ENCODE measurements around the gene POU6F2. TPM values are rescaled to one million over a fixed set of nuclear protein-coding genes. Genes with fewer than 3 reads are reported as not detected.

POU6F2 gene
- total RNA-seq, 1 experiment from 2014 or later = 0.27 TPM

DNA sequence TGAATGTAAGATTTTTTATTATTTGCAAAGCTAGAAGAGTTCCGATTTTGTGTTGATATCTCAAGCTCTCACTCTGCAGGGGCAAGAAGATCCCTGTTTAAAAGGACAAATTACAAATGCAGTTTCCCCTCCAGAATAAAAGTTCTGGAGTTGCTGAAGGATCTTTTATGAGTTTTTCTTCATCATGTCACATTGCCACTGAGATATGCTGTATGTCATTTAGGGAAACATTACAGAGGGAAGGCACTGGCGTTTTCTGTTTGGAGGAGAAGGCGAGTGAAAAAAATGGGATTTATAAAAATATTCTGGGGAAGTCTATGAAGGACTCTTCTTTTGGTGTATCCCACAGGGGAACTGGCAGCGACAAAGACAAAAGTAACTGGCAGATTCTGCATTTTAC, 57.4 kb downstream of the POU6F2 start:
- H3K9me3 ChIP-seq (ENCODE audit: control insufficient read depth in 1 of 2, insufficient read depth in 1 of 2, low read depth in 1 of 2, low read length in 2 of 2) = no peaks in the 10 kb centered on the region
- H3K4me3 ChIP-seq (replicated peaks in 1 of 2; ENCODE audit: low read depth in 1 of 2, low read length in 2 of 2) = no peak overlapping the region
- intact Hi-C loops (cut with micrococcal nuclease) = no loop called here
- no peaks in the 10 kb centered on the region for H3K36me3 ChIP-seq (ENCODE audit: control insufficient read depth in 1 of 2, insufficient read depth in 2 of 2, low read length in 2 of 2)
- H3K9me2 ChIP-seq (ENCODE audit: insufficient read depth) = no peaks in the 10 kb centered on the region
- H3K27ac ChIP-seq (ENCODE audit: low read depth, low read length) = no peak overlapping the region
- H3K4me1 ChIP-seq (ENCODE audit: control insufficient read depth in 1 of 2, insufficient read depth in 2 of 2, low read length in 2 of 2) = no peaks in the 10 kb centered on the region
- no peak for ATAC-seq
- peaks cover 23% of the 10 kb centered on the region for H3K27me3 ChIP-seq (ENCODE audit: insufficient read depth, low read length)
- H2AFZ ChIP-seq (ENCODE audit: low read depth, low read length, poor library complexity, severe bottlenecking) = no peak overlapping the region
- no peak overlapping the region for H3K4me2 ChIP-seq (ENCODE audit: low read length)
- DNase-seq (ENCODE audit: low read depth, low spot score) = no peak
- BruUV-seq (replicated peaks) = no TSS peak
- H4K20me1 ChIP-seq (ENCODE audit: insufficient read depth) = no peaks in the 10 kb centered on the region
- no peaks in the 10 kb centered on the region for H3K79me2 ChIP-seq (ENCODE audit: insufficient read depth, low read length)
- no peak overlapping the region for H3K9ac ChIP-seq (ENCODE audit: low read length)
- RAD21 ChIA-PET (ENCODE audit: low non-redundant PET in 1 of 2, low total read pairs in 2 of 2, uncharacterized antibody in 2 of 2, unreplicated experiment in 2 of 2) = no interaction called here
- no peak for TF ChIP-seq EGR1 (IDR thresholded peaks at IDR 0.05; ENCODE audit: low read depth)
- POLR2A ChIA-PET = no interaction called here
- CTCF ChIA-PET = no interaction called here

DNA sequence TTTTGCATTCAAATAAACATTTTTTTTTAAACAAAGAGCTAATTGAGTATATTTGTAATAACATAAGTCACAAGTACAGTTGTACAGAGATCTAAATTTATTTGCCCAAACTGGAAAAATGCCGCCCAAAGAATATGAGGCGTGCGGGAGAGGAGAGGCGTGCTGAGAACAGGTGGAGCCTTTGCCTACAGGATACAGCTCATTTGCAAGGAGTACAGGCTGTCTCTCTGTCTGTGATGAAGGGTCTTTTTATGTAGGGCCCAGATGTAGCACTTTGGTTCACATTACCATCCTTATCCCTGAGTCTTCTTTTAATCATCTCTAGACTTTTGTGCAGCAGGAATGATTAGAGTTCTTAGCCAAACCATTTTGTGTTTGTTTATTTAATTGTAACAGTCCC, 58.2 kb downstream of the POU6F2 start:
- H2AFZ ChIP-seq (ENCODE audit: low read depth, low read length, poor library complexity, severe bottlenecking) = no peak overlapping the region
- CTCF ChIA-PET = no interaction called here

More for the DNA sequence above, 58.2 kb downstream of the POU6F2 start:
- H3K27me3 ChIP-seq (ENCODE audit: insufficient read depth, low read length) = peaks cover 23% of the 10 kb centered on the region
- H3K36me3 ChIP-seq (ENCODE audit: control insufficient read depth in 1 of 2, insufficient read depth in 2 of 2, low read length in 2 of 2) = no peaks in the 10 kb centered on the region
- ATAC-seq (no peak), DNase-seq (ENCODE audit: low read depth, low spot score) (no peak)
- no peaks in the 10 kb centered on the region for H3K79me2 ChIP-seq (ENCODE audit: insufficient read depth, low read length)
- no peak overlapping the region for H3K9ac ChIP-seq (ENCODE audit: low read length)
- no peaks in the 10 kb centered on the region for H4K20me1 ChIP-seq (ENCODE audit: insufficient read depth)
- no peaks in the 10 kb centered on the region for H3K9me2 ChIP-seq (ENCODE audit: insufficient read depth)
- no peak for TF ChIP-seq FOSL1 (IDR thresholded peaks at IDR 0.05; ENCODE audit: low read depth)
- no peak for TF ChIP-seq POLR2AphosphoS5 (IDR thresholded peaks at IDR 0.05; ENCODE audit: low read depth, low read length)
- no peak for TF ChIP-seq JUND (IDR thresholded peaks at IDR 0.05)
- TF ChIP-seq EZH2 (IDR thresholded peaks at IDR 0.05) = no peak
- TF ChIP-seq RAD21 (IDR thresholded peaks at IDR 0.05; ENCODE audit: low read depth) = no peak
- no peak for TF ChIP-seq CEBPB (IDR thresholded peaks at IDR 0.05; ENCODE audit: low read depth)
- TF ChIP-seq, protein P1, sequence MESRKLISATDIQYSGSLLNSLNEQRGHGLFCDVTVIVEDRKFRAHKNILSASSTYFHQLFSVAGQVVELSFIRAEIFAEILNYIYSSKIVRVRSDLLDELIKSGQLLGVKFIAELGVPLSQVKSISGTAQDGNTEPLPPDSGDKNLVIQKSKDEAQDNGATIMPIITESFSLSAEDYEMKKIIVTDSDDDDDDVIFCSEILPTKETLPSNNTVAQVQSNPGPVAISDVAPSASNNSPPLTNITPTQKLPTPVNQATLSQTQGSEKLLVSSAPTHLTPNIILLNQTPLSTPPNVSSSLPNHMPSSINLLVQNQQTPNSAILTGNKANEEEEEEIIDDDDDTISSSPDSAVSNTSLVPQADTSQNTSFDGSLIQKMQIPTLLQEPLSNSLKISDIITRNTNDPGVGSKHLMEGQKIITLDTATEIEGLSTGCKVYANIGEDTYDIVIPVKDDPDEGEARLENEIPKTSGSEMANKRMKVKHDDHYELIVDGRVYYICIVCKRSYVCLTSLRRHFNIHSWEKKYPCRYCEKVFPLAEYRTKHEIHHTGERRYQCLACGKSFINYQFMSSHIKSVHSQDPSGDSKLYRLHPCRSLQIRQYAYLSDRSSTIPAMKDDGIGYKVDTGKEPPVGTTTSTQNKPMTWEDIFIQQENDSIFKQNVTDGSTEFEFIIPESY (IDR thresholded peaks at IDR 0.05; ENCODE audit: extremely low read depth, insufficient replicate concordance, low read length) = no peak
- TF ChIP-seq YY1 (IDR thresholded peaks at IDR 0.05; ENCODE audit: extremely low read depth, insufficient replicate concordance, low read depth, low read length) = no peak
- BruUV-seq (replicated peaks) = no TSS peak
- H3K9me3 ChIP-seq (ENCODE audit: control insufficient read depth in 1 of 2, insufficient read depth in 1 of 2, low read depth in 1 of 2, low read length in 2 of 2) = no peaks in the 10 kb centered on the region
- ChIA-PET POLR2A (no interaction called here), RAD21 (ENCODE audit: low non-redundant PET in 1 of 2, low total read pairs in 2 of 2, uncharacterized antibody in 2 of 2, unreplicated experiment in 2 of 2) (no interaction called here)
- no peak overlapping the region for H3K4me2 ChIP-seq (ENCODE audit: low read length)
- intact Hi-C loops (cut with micrococcal nuclease) = no loop called here
- no peak overlapping the region for H3K4me3 ChIP-seq (replicated peaks in 1 of 2; ENCODE audit: low read depth in 1 of 2, low read length in 2 of 2)
- H3K27ac ChIP-seq (ENCODE audit: low read depth, low read length) = no peak overlapping the region
- no peaks in the 10 kb centered on the region for H3K4me1 ChIP-seq (ENCODE audit: control insufficient read depth in 1 of 2, insufficient read depth in 2 of 2, low read length in 2 of 2)
